ENCODE data around the gene SCAPER. TPM values are rescaled to one million over a fixed set of nuclear protein-coding genes. Genes with fewer than 3 reads are reported as not detected.

SCAPER gene
- total RNA-seq, 6 donors from 2014 or later = 14.4 to 67.1 (median 27.6) TPM

GRCh38 chr15:76468722-76469121 lies 436.4 kb downstream of the SCAPER start:
- DNase-seq = no peak
- 98 to 100% methylated on average over 2 of the region's 2 CpGs for WGBS, 2 donors
- H3K36me3 ChIP-seq = peaks cover 0 to 19% (median 3%) of the 10 kb centered on the region in 4 donors
- no peaks in the 10 kb centered on the region for H3K27me3 ChIP-seq
- no peak for ATAC-seq (ENCODE audit: low FRiP score in 2 of 2)
- H3K4me3 ChIP-seq = no peak overlapping the region
- no peaks in the 10 kb centered on the region for H3K4me1 ChIP-seq
- TF ChIP-seq EP300 (IDR thresholded peaks at IDR 0.05) (no peak), CTCF (IDR thresholded peaks at IDR 0.05) (no peak), POLR2A (IDR thresholded peaks at IDR 0.05) (no peak), POLR2AphosphoS5 (IDR thresholded peaks at IDR 0.05) (no peak)
- no peak overlapping the region for H3K27ac ChIP-seq
- no peaks in the 10 kb centered on the region for H3K9me3 ChIP-seq

GRCh38 chr15:76467136-76467535 lies 438.0 kb downstream of the SCAPER start:
- peaks cover 0 to 19% (median 3%) of the 10 kb centered on the region in 4 donors for H3K36me3 ChIP-seq
- no peak for DNase-seq
- no peaks in the 10 kb centered on the region for H3K9me3 ChIP-seq
- H3K4me1 ChIP-seq = no peaks in the 10 kb centered on the region
- H3K27ac ChIP-seq = no peak overlapping the region
- ATAC-seq (ENCODE audit: low FRiP score in 2 of 2) = no peak
- H3K27me3 ChIP-seq = no peaks in the 10 kb centered on the region
- no peak overlapping the region for H3K4me3 ChIP-seq
- WGBS, 2 donors = 85 to 100% methylated on average over 1 of the region's 1 CpG
- no peak for TF ChIP-seq POLR2A (IDR thresholded peaks at IDR 0.05)
- no peak for TF ChIP-seq POLR2AphosphoS5 (IDR thresholded peaks at IDR 0.05)
- TF ChIP-seq EP300 (IDR thresholded peaks at IDR 0.05) = no peak
- no peak for TF ChIP-seq CTCF (IDR thresholded peaks at IDR 0.05)

- WGBS, 2 donors = 95 to 100% methylated on average over 1 of the region's 1 CpG
- TF ChIP-seq EP300 (IDR thresholded peaks at IDR 0.05) (no peak), POLR2A (IDR thresholded peaks at IDR 0.05) (no peak), POLR2AphosphoS5 (IDR thresholded peaks at IDR 0.05) (no peak), CTCF (IDR thresholded peaks at IDR 0.05) (no peak)
- no peaks in the 10 kb centered on the region for H3K27me3 ChIP-seq
- no peaks in the 10 kb centered on the region for H3K4me1 ChIP-seq
- no peak overlapping the region for H3K27ac ChIP-seq
- DNase-seq (no peak), ATAC-seq (ENCODE audit: low FRiP score in 2 of 2) (no peak)
- H3K36me3 ChIP-seq = peaks cover 0 to 18% (median 3%) of the 10 kb centered on the region in 4 donors
- no peaks in the 10 kb centered on the region for H3K9me3 ChIP-seq
- H3K4me3 ChIP-seq = no peak overlapping the region
Measured at GRCh38 chr15:76465728-76466127, 439.4 kb downstream of the SCAPER start.

GRCh38 chr15:76464247-76464646 lies 440.9 kb downstream of the SCAPER start:
- no peak for ATAC-seq (ENCODE audit: low FRiP score in 2 of 2)
- Histone ChIP-seq H3K27ac (no peak overlapping the region), H3K27me3 (no peaks in the 10 kb centered on the region), H3K36me3 (peaks cover 0 to 8% (median 0%) of the 10 kb centered on the region in 4 donors), H3K4me1 (no peaks in the 10 kb centered on the region), H3K9me3 (no peaks in the 10 kb centered on the region), H3K4me3 (no peak overlapping the region)
- DNase-seq = no peak
- TF ChIP-seq CTCF (IDR thresholded peaks at IDR 0.05) (no peak), POLR2A (IDR thresholded peaks at IDR 0.05) (no peak), POLR2AphosphoS5 (IDR thresholded peaks at IDR 0.05) (no peak), EP300 (IDR thresholded peaks at IDR 0.05) (no peak)
- WGBS, 2 donors = 88 to 94% methylated on average over 2 of the region's 2 CpGs

- TF ChIP-seq POLR2AphosphoS5 (IDR thresholded peaks at IDR 0.05) (no peak), POLR2A (IDR thresholded peaks at IDR 0.05) (no peak), CTCF (IDR thresholded peaks at IDR 0.05) (no peak), EP300 (IDR thresholded peaks at IDR 0.05) (no peak)
- DNase-seq (no peak), ATAC-seq (ENCODE audit: low FRiP score in 2 of 2) (no peak)
- H3K27me3 ChIP-seq = no peaks in the 10 kb centered on the region
- H3K4me1 ChIP-seq = no peaks in the 10 kb centered on the region
- no peak overlapping the region for H3K4me3 ChIP-seq
- WGBS, 2 donors = 96 to 100% methylated on average over 1 of the region's 1 CpG
- no peaks in the 10 kb centered on the region for H3K9me3 ChIP-seq
- H3K36me3 ChIP-seq = no peaks in the 10 kb centered on the region
- H3K27ac ChIP-seq = no peak overlapping the region
Measured at GRCh38 chr15:76460871-76461270, 444.3 kb downstream of the SCAPER start.

Measured in upper lobe of left lung (tissue), 6 donors.